Activated effector memory CD4-positive, alpha-beta T cell treated with anti-CD3 and anti-CD28 coated beads, Interleukin-2, amount 50 U/mL, for 16 hours (primary cell): ENCODE data around the gene NYAP2.

Source experiments
- DNase-seq: peaks from one replicate; pipeline ENCODE4 v3.0.0-alpha.2; 2020

Gene NYAP2

GRCh38 chr2:225431105-225431863, 31.8 kb downstream of the NYAP2 start:
- DNase-seq, result no peak

GRCh38 chr2:225434014-225434413, 34.5 kb downstream of the NYAP2 start:
- DNase-seq, result no peak

GRCh38 chr2:225437319-225437718, 37.8 kb downstream of the NYAP2 start:
- no peak for DNase-seq

- no peak for DNase-seq
Measured at GRCh38 chr2:225438248-225438647, 38.7 kb downstream of the NYAP2 start.

- no peak for DNase-seq
Measured at GRCh38 chr2:225452677-225453076, 53.2 kb downstream of the NYAP2 start.

GRCh38 chr2:225454412-225454811, 54.9 kb downstream of the NYAP2 start:
- no peak for DNase-seq

GRCh38 chr2:225456619-225457260, 57.2 kb downstream of the NYAP2 start:
- no peak for DNase-seq

GRCh38 chr2:225457482-225457881, 58.0 kb downstream of the NYAP2 start:
- DNase-seq, result no peak

- no peak for DNase-seq
Measured at GRCh38 chr2:225458431-225459117, 59.1 kb downstream of the NYAP2 start.

GRCh38 chr2:225462417-225462816, 62.9 kb downstream of the NYAP2 start:
- no peak for DNase-seq

- no peak for DNase-seq
Measured at GRCh38 chr2:225462945-225463344, 63.4 kb downstream of the NYAP2 start.

GRCh38 chr2:225463449-225463848, 63.9 kb downstream of the NYAP2 start:
- no peak for DNase-seq

GRCh38 chr2:225464346-225465025, 65.0 kb downstream of the NYAP2 start:
- no peak for DNase-seq

- DNase-seq, result no peak
Measured at GRCh38 chr2:225465827-225466226, 66.3 kb downstream of the NYAP2 start.

GRCh38 chr2:225466891-225467604, 67.5 kb downstream of the NYAP2 start:
- DNase-seq, result no peak

- DNase-seq, result no peak
Measured at GRCh38 chr2:225468131-225468530, 68.6 kb downstream of the NYAP2 start.

- no peak for DNase-seq
Measured at GRCh38 chr2:225471039-225471438, 71.5 kb downstream of the NYAP2 start.

- DNase-seq, result no peak
Measured at GRCh38 chr2:225471482-225471881, 72.0 kb downstream of the NYAP2 start.

GRCh38 chr2:225472161-225472560, 72.7 kb downstream of the NYAP2 start:
- DNase-seq, result no peak

- no peak for DNase-seq
Measured at GRCh38 chr2:225479386-225479785, 79.9 kb downstream of the NYAP2 start.

- DNase-seq, result no peak
Measured at GRCh38 chr2:225484751-225485150, 85.2 kb downstream of the NYAP2 start.

- DNase-seq, result no peak
Measured at GRCh38 chr2:225486236-225486635, 86.7 kb downstream of the NYAP2 start.
